ENCODE data around the gene DDX59.

DDX59 gene

GRCh38 chr1:200706111-200706814, 36.6 kb upstream of the DDX59 start:
- TF ChIP-seq CTCF (IDR thresholded peaks at IDR 0.05; ENCODE audit: extremely low read depth, insufficient read depth, missing control alignments), result no peak
- in situ Hi-C loops (cut with MboI; ENCODE audit: low pct_unique_long_range_greater_than_20kb, low sequenced_read_pairs, unreplicated experiment), result no loop called here
- DNase-seq (ENCODE audit: low spot score), result no peak

- DNase-seq (ENCODE audit: low spot score), result no peak
- in situ Hi-C loops (cut with MboI; ENCODE audit: low pct_unique_long_range_greater_than_20kb, low sequenced_read_pairs, unreplicated experiment), result no loop called here
- no peak for TF ChIP-seq CTCF (IDR thresholded peaks at IDR 0.05; ENCODE audit: extremely low read depth, insufficient read depth, missing control alignments)
These were observed 35.3 kb upstream of the DDX59 start for GRCh38 chr1:200704986-200705500.

GRCh38 chr1:200699871-200700270, 30.2 kb upstream of the DDX59 start:
- in situ Hi-C loops (cut with MboI; ENCODE audit: low pct_unique_long_range_greater_than_20kb, low sequenced_read_pairs, unreplicated experiment), result no loop called here
- TF ChIP-seq CTCF (IDR thresholded peaks at IDR 0.05; ENCODE audit: extremely low read depth, insufficient read depth, missing control alignments), result no peak
- no peak for DNase-seq (ENCODE audit: low spot score)

- no peak for DNase-seq (ENCODE audit: low spot score)
- no peak for TF ChIP-seq CTCF (IDR thresholded peaks at IDR 0.05; ENCODE audit: extremely low read depth, insufficient read depth, missing control alignments)
- in situ Hi-C loops (cut with MboI; ENCODE audit: low pct_unique_long_range_greater_than_20kb, low sequenced_read_pairs, unreplicated experiment), result no loop called here
These were observed 25.0 kb upstream of the DDX59 start for GRCh38 chr1:200694738-200695137.

- no peak for TF ChIP-seq CTCF (IDR thresholded peaks at IDR 0.05; ENCODE audit: extremely low read depth, insufficient read depth, missing control alignments)
- in situ Hi-C loops (cut with MboI; ENCODE audit: low pct_unique_long_range_greater_than_20kb, low sequenced_read_pairs, unreplicated experiment), result no loop called here
- DNase-seq (ENCODE audit: low spot score), result no peak
These were observed 23.6 kb upstream of the DDX59 start for GRCh38 chr1:200693327-200693726.

GRCh38 chr1:200692316-200692715, 22.6 kb upstream of the DDX59 start:
- no peak for DNase-seq (ENCODE audit: low spot score)
- in situ Hi-C loops (cut with MboI; ENCODE audit: low pct_unique_long_range_greater_than_20kb, low sequenced_read_pairs, unreplicated experiment), result no loop called here
- TF ChIP-seq CTCF (IDR thresholded peaks at IDR 0.05; ENCODE audit: extremely low read depth, insufficient read depth, missing control alignments), result no peak

Measured in GM13977 (cell line).